ENCODE data around the gene UBE2E3.
"Not testable (repeated sequence)": the region's sequence is repeated elsewhere in the genome, so short reads cannot be mapped to it uniquely, and the experiment has no call there.

UBE2E3 gene

DNA sequence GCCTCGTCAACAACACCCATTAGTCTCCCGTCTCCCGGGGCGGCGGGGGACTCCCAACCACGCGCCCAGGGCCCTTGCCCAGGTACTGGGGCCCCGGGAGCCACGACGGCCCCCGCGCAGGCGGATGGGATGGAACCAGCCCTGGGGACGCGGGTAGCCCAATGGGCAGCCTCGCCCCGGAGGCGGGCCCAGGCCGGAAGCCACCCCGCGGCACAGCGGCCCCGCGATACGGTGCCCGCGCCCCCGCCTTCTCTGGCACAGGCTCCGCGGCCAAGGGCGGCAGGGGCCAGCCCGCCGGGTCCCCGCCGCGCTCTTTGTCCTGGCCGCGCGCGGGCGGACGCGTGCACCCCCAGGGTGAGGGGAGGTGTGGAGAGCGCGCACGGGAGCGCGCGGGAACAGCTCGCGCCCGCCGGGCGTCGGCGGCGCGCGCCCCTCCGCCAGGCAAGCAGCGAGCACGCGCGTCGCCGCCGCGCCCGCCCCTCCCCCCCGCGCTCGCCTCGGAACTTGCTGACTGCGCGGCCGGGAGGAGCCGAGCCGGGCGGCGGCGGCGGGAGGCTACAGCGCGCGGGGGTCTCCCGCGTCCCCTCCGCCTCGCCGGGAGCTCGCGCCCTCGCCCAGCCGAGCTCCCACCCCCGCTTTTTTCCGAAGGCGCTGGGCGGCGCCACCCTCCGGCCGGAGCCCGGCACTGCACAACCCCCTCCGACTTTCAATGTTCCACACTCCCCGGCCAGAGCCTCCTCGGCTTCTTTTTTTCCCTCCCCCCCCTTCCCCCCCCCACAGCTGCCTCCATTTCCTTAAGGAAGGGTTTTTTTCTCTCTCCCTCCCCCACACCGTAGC is at the start of gene UBE2E3:
TSS of gene UBE2E3 (plus strand) at position 500 of the 837 bp plus-strand sequence. CDS start 1,438 bp downstream, outside the sequence.
- DNase-seq (ENCODE audit: low read depth): peak; percentile 68

DNA sequence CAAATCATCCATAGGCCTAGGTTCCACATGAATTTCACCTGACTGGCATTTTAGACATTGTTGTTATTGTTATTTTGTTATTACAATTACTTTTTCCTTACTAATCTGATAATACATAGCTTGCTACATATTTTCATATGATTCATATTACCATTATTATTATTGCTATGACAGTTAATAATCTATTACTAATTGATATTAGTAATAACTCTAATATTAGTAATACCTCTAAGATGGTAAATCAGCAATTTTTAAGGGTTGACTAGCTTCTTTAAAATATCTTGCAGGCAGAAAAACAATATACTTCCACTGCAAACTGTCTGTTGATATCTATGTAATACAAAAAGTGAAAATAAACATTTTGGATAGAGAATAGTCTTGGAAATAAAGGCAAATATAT is 48.6 kb upstream of the UBE2E3 start:
- no peak for DNase-seq (ENCODE audit: low read depth)

DNA sequence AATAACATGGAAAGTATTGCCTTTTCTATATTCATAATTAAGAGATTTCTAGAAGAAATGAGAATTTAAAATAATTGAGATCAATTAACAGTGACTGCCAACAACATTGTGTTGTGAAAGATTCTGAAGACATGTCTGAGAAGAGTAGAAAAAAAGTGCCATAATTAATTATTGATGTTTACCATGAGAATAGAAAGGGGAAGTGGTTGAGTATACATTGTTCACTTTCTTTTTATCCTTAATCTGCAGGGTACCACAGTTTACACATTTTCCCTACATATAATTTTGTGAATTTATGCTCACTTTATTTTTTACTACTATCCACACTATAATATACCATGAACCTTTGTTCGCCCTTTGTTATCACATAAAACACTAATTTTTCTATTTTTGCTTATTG is 47.1 kb upstream of the UBE2E3 start:
- DNase-seq (ENCODE audit: low read depth): no peak

DNA sequence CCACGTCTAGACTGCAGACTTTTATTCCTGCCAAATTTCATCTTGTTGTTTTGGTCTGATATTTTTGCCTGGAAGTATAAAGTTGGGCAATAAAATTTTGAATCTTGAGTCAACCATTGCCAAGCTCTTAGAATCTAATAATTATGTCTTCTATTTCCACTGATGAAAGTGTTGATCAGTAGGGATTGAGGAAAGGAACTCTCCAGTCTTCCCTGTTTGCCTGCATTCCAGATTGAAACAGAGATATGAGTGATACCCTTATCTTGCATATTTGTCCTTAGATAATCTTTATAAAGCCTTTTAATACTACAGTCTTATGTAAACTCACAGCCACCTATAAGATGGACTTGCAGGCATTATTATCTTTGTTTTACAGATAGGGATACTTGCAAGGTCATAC is 45.5 kb upstream of the UBE2E3 start:
- no peak for DNase-seq (ENCODE audit: low read depth)

DNA sequence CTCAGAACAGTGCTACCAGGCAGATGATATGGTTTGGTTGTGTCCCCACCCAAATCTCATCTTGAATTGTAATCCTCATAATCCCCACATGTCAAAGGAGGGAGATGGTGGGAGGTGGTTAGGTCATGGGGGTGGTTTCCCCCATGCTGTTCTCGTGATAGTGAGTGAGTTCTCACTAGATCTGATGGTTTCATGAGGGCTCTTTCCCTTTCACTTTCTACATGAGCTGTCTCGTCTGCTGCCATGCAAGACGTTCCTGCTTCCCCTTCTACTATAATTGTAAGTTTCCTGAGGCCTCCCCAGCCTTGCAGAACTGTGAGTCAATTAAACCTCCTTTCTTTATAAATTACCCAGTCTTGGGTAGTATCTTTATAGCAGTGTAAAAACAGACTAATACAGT is 42.9 kb upstream of the UBE2E3 start:
- not testable (repeated sequence) for DNase-seq (ENCODE audit: low read depth)

DNA sequence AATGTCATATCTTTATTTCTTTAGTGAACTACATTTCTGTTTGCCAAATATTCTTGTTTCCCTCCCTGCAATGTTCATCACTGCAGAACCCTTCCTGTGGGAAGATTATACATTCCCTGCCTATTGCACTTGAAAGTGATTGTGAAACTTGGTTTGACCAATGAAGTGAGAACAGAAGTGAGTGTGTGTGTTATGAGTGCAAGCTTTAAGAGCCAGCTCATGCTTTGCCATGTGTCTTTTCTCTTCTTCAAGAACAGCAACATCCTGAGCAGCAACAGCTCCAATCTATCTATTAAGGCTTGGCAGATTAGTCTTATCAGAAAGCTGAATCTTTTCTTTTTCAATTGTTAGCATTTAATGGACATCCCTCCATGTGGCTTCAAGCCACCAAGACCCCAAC is 42.0 kb upstream of the UBE2E3 start:
- DNase-seq (ENCODE audit: low read depth): no peak

DNA sequence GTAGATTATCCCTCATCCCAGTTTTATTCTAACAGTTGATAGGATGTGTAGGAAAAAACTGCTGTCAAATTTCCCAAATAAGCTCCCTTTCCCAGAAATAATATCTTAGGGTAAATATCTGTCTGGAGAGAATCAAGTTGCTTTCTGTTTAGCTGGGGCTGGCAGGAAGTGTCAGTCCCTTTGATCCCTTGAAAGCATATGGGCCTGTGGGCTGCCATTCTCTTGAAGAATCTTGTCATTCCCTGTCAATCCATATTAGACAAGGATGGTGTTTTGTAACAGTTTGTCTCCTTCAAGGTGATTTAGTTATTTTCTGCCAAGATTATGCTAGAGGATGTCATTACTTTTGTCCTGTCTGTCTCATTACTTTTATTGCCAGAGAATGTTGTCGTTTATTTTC is 37.1 kb upstream of the UBE2E3 start:
- no peak for DNase-seq (ENCODE audit: low read depth)

DNA sequence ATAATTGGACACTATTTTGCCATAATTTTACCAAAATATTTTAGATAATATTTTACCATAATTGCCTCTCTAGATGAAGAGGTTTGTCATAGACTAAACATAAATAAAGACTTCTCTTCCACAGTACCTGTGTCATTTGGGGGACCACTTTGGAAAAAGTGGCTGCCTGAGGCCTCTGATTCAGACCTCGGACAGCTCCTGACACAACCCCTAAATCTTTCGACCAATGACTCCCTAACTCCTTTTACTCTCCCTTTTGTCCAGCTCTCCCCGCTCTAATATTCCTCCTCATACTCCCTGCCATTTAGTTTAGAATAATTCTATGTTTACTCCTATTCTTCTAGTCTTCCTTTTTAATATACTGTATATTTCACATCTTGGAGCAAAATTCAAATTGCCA is 36.0 kb upstream of the UBE2E3 start:
- DNase-seq (ENCODE audit: low read depth): no peak

DNA sequence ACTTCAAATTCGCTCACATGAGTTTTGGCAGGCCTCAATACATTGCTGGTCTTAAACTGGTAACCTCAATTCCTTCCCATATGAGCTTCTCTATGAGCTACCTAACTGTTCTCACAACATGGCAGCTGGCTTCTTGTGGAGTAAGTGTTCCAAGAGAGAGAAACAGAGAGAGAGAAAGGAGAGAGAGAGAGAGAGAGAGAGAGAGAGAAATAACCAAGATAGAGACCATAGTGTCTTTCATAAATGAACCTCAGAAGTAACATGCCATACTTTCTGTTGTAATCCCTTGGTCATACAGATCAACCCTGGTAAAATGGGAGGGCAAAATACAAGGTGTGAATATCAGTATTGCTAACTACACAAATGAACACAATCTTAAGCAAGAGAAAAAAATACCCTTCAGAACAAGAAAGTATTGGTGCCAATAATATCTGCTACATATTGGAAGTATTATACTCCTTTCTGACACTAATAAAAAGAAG is 33.2 kb upstream of the UBE2E3 start:
- no peak for DNase-seq (ENCODE audit: low read depth)

DNA sequence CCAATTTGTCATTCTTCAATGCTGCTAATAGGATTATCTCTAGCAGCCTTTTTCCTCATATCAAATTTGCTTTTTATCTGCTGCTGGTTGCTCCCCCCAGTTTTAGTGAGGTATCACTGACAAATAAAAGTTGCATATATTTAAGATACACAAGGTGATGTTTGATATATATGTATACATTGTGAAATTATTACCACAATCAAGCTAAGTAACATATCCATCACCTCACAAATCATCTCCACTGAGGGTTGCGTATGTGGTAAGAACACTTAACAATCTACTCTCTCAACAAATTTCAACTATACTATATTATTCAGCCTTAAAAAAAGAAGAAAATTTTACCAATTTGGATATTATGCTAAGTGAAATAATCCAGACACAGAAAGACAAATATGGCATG is 30.5 kb upstream of the UBE2E3 start:
- no peak for DNase-seq (ENCODE audit: low read depth)

DNA sequence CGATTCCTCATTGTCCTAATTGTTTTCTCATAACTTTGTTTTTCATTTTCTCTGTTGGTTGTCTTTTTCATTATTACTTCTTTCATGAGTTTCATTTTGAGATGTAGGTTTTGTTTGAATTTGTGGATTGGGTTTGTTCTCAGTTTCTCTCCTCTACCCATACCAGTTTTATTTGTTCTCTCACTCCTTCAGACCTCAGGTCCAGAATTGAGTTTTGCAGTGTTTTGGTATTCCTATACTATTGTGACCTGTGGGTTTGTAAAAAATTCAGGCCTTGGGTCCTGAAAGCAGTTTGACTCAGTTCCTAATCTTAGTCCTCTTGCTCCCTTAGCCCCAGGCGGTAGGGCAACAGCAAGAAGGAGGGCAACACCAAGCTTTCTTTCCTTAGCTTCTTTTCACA is 28.3 kb upstream of the UBE2E3 start:
- DNase-seq (ENCODE audit: low read depth): no peak

DNA sequence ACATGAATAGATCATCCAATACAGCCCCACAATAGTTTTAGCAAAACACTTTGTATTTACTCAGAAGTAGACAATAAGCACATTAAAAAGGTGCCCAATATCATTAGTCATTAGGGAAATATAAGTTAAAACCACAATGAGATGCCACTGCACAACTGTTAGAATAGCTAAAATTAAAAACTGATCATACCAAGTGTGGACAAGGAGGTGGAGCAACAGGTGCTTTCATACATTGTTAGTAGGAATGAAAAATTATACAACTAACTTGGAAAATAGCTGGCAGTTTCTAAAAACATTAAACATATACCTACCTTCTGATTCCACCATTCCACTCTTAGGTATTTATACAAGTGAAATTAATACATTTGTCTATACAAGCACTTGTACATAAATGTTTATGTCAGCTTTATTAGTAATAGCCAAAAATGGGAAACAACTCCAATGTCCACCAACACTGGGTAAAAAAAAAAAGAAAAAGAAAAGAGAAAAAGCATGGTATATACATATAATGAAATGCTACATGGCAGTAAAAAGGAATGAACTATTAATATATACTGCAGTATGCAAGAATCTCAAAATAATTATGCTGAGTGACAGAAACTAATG is 27.6 kb upstream of the UBE2E3 start:
- DNase-seq (ENCODE audit: low read depth): no peak

DNA sequence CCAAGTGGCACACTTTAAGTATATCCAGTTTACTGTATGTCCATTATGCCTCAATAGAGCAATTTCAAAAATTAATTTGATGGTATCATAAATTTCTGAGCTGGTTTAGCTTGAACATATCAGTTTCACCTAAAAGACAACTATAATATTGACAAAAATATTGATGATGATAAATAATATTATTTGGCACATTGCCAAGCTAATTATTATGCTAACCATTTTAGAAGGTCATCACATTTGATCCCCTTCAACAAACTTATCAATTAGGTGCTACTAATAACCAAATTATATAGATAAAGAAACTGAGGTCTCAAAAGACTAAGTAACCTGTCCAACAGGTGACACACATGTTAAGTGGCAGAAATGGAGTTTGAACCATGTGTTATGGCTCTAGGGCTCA is 26.9 kb upstream of the UBE2E3 start:
- no peak for DNase-seq (ENCODE audit: low read depth)

DNA sequence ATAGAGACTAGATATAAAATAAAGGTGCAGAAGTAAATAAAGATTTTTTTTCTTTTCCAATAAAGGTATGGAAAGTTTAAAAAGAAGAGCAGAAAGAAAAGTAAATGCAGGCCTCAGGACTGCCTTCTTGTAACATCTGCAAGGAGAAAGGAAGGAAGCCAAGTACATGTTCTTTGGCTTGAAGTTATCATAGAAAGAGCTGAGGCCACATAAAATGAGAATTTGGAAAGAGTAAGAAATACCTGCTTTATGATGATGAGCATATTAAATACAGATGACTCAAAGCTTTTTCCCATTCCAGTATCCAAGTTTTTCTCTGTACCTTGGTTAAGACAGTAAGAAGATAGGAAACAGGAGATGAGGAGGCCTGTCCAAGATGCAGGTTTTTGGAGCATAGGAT is 25.3 kb upstream of the UBE2E3 start:
- DNase-seq (ENCODE audit: low read depth): no peak

DNA sequence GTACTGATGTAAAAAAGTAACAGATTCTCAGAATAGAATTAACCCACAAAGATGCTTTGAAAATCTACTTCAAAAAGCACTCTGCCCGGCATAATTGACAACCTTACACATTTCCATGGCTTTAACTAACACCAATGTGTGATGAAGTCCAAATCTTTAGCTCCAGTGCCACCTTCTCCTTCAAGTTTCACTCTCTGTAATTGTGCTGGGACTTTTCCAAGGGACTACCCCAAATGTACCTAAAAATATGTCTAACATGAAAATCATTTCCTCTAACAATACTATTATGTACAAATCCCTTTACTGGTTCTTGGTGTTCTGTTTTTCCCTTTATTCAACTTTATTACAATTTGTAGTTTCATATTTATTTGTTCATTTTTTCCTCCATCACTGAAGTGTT is 20.6 kb upstream of the UBE2E3 start:
- no peak for DNase-seq (ENCODE audit: low read depth)

DNA sequence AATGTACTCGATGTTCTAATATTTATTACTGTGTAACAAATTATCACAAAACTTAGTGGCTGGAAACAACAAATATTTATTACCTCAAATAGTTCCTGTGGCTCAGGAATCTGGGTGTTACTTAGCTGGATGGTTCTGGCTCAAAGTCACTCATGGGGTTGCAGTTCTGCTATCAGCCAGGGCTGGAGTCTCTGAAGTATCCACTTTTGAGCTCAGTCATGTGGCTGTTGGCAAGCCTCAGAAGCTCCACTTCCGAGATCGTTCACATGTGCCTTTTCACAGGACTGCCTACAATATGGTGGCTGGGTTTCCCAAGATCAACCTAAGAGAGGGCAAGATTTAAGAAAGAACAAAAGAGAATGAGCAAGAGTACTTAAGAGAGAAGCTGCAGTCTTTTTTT is 19.4 kb upstream of the UBE2E3 start:
- DNase-seq (ENCODE audit: low read depth): no peak

DNA sequence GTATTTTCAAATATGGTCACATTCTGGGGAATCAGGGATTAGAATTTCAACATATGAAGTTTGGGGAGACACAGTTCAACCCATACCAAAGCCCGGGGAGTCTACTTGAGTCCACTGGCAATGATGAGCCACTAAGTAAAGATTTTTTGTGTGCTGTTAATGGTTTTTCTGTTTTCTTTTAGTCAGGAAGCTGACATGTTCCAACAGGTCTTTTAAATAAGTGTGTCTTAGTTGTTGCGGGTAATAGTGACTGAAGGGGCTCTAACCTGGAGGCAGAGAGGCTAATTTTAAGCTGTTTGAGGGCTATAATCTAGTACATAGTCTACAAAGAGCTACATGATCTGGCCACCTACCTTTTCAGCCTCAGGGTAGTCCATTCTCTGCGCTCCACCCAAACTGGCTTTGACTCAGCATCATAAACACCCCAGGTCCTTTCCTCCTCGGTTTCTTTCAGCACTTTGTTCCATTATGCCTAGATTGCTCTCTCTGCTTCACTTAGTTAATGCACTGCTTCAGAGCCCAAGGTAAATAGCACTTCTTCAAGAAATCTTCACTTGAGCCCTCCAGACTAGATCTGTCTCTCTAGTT is 17.6 kb upstream of the UBE2E3 start:
- DNase-seq (ENCODE audit: low read depth): no peak

DNA sequence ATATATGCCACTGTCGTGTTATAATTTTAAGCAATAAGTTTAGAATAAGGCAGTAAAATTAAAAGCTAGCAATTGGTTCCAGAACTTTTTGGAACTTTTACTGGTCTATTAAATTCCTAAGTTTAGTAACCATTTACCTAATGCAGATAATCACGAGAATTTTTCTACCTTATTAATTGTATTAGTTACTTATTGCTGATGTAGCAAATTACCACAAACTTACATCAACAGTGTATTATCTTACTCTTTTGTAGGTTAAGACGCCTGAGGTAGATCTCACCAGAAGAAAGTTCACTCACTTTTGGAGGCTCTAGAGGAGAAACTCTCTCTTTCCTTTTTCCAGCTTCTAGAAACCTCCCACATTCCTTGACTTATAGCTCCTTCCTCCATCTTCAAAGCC is 14.0 kb upstream of the UBE2E3 start:
- no peak for DNase-seq (ENCODE audit: low read depth)

DNA sequence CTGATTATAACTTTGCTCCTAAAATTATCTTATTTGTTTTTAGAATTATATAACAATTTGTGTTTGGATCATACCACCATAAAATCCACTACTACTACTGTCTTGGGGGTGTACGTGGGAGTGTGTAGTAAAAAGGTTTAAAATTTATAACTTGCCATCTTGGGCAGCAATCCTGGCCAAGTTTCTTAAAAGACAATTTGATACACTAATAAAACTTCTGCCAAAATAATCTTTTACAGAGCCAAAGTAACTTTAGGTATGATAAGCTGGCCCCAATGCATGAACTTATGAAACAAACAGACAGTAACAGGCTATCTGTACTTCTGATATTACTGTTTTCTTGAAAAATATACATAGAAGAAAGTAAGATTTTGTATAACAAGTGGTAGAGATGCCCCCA is 11.3 kb upstream of the UBE2E3 start:
- no peak for DNase-seq (ENCODE audit: low read depth)

DNA sequence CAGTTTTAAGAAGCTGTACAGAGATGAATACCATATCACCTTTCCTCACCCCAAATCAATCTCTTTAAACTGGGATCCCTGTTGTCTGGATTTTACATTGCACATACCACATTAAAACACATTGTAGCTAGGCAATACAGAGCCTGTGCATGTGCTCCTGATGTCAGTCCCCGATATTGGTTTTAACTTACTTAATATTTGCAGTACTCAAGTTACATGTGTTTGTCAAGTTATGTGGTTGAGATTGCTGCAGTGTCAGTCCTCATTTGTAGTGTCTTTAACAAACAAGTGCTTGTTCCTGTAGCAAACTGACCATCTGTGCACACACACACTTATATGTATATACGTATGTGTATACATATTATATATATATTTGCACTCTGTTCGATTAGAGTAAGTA is 10.4 kb upstream of the UBE2E3 start:
- DNase-seq (ENCODE audit: low read depth): no peak

DNA sequence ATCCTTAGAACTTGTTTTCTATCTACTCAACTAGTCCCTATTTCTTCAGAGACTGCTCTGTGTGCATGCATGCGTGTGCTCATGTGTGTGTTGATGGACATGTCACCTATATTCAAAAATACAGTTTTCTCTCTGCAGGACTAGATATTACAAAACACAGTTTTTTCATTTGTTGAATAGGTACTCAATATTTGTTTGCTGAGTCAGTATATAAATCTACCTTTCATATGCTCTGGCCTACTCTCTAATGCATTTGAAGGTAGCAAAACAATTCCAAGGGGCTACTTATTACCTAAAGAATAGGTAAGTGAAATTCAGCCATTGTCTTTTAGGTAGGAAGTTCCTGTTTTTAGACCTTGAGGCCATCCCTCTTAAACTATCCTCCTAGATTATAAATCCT is 8.6 kb upstream of the UBE2E3 start:
- DNase-seq (ENCODE audit: low read depth): no peak

DNA sequence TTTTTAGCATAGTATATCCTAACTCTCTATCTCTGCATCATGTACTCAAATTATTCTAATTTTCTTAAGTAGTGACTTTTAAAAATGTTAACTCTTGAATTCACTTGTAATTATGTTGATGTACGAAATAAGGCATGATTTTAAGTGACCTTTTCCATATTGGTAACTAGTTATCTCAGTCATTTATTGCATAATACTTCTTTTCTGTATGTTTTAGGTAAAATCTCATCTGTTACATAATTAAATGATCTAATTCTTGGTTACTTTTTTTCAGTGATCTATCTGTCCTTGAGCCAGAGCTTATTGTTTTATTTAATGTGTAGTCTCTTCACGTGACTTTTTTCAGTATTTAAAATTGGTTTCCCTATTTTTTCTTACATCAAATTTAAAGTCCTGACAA is 4.8 kb upstream of the UBE2E3 start:
- DNase-seq (ENCODE audit: low read depth): no peak
